Nephron progenitor cell (in vitro differentiated cells): Measurements from ENCODE around the gene TMEM267.

Experiments used
- DNase-seq: peaks from one replicate; pipeline ENCODE4 v3.0.0; 2021
- H3K27ac Mint-ChIP-seq: 2 replicates; pipeline ENCODE4 v1.8.0; 2021; ENCODE audit warnings: mild to moderate bottlenecking, moderate library complexity, mixed read lengths
- H3K27me3 Mint-ChIP-seq: 2 replicates; pipeline ENCODE4 v1.8.0; 2021; ENCODE audit warnings: mild to moderate bottlenecking, low read depth, mixed read lengths; ENCODE audit not compliant: poor library complexity
- H3K36me3 Mint-ChIP-seq: 2 replicates; pipeline ENCODE4 v1.8.0; 2021; ENCODE audit warnings: low read depth, mixed read lengths
- H3K4me1 Mint-ChIP-seq: 2 replicates; pipeline ENCODE4 v1.8.0; 2021; ENCODE audit warnings: mixed read lengths
- H3K4me3 Mint-ChIP-seq: 2 replicates; pipeline ENCODE4 v1.8.0; 2021; ENCODE audit warnings: mild to moderate bottlenecking, moderate library complexity, mixed read lengths
- H3K9me3 Mint-ChIP-seq: 2 replicates; pipeline ENCODE4 v1.8.0; 2021; ENCODE audit warnings: mild to moderate bottlenecking, moderate library complexity, mixed read lengths
- CTCF ChIP-seq: fragments of 200-600 bp; sonication (generic); IDR thresholded peaks from 2 replicates; pipeline ENCODE4 v1.5.0; 2021; ENCODE audit warnings: antibody characterized with exemption

Gene TMEM267

GRCh38 chr5:43483298-43484105 is at the start of gene TMEM267:
Gene TMEM267 (minus strand): TSS chr5:43483865. CDS start chr5:43453969, 29,896 bp downstream.
- Mint-ChIP-seq H3K27ac (peak within 1 kb of the TSS; percentile 100), H3K4me3 (peak within 1 kb of the TSS; percentile 96), H3K36me3 (peaks cover 15% of the 10 kb centered on the region), H3K9me3 (no peaks in the 10 kb centered on the region), H3K27me3 (peaks cover 3% of the 10 kb centered on the region), H3K4me1 (peaks cover 28% of the 10 kb centered on the region)
- TF ChIP-seq CTCF: no peak
- DNase-seq: peak; percentile 88

- H3K4me3 Mint-ChIP-seq: no peak overlapping the region
- no peak for DNase-seq
- no peaks in the 10 kb centered on the region for H3K4me1 Mint-ChIP-seq
- no peaks in the 10 kb centered on the region for H3K27me3 Mint-ChIP-seq
- no peak for TF ChIP-seq CTCF
- no peaks in the 10 kb centered on the region for H3K9me3 Mint-ChIP-seq
- H3K36me3 Mint-ChIP-seq: peaks cover 84% of the 10 kb centered on the region
- H3K27ac Mint-ChIP-seq: peak overlapping the region; percentile 25
Observed at GRCh38 chr5:43530648-43531047, 47.0 kb upstream of the TMEM267 start.

- Mint-ChIP-seq H3K27me3 (no peaks in the 10 kb centered on the region), H3K4me1 (peaks cover 5% of the 10 kb centered on the region), H3K4me3 (no peak overlapping the region), H3K27ac (peak overlapping the region; percentile 34), H3K36me3 (peaks cover 64% of the 10 kb centered on the region), H3K9me3 (peaks cover 15% of the 10 kb centered on the region)
- no peak for DNase-seq
- TF ChIP-seq CTCF: no peak
Observed at GRCh38 chr5:43523662-43524072, 40.0 kb upstream of the TMEM267 start.

- H3K27ac Mint-ChIP-seq: no peak overlapping the region
- no peak overlapping the region for H3K4me3 Mint-ChIP-seq
Observed at GRCh38 chr5:43520615-43521014, 37.0 kb upstream of the TMEM267 start.

GRCh38 chr5:43515678-43516048 is 32.0 kb upstream of the TMEM267 start:
- Mint-ChIP-seq H3K4me1 (peaks cover 38% of the 10 kb centered on the region), H3K9me3 (peaks cover 26% of the 10 kb centered on the region), H3K27me3 (peaks cover 2% of the 10 kb centered on the region), H3K36me3 (peaks cover 29% of the 10 kb centered on the region), H3K4me3 (peak overlapping the region; percentile 93), H3K27ac (no peak overlapping the region)
- no peak for DNase-seq
- TF ChIP-seq CTCF: no peak

More at GRCh38 chr5:43520615-43521014, 37.0 kb upstream of the TMEM267 start:
- peaks cover 44% of the 10 kb centered on the region for H3K36me3 Mint-ChIP-seq
- no peak for TF ChIP-seq CTCF
- peaks cover 12% of the 10 kb centered on the region for H3K4me1 Mint-ChIP-seq
- H3K9me3 Mint-ChIP-seq: peaks cover 15% of the 10 kb centered on the region
- DNase-seq: no peak
- peaks cover 2% of the 10 kb centered on the region for H3K27me3 Mint-ChIP-seq
